Smooth muscle cell of the coronary artery (primary cell): Measurements from ENCODE around the gene KRTAP12-4. TPM values are rescaled to one million over a fixed set of nuclear protein-coding genes. Genes with fewer than 3 reads are reported as not detected.

ENCODE experiments used
- total RNA-seq: library from RNA; depleted of rRNA; stranded (reverse); fragments of >200 nt; gene quantifications from 2 replicates; pipeline ENCODE4 v1.2.3, GENCODE V29; 2014; ENCODE audit warnings: low replicate concordance

KRTAP12-4 gene, protein sequence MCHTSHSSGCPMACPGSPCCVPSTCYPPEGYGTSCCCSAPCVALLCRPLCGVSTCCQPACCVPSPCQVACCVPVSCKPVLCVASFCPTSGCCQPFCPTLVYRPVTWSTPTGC
- total RNA-seq: not detected in 2 replicates

DNA sequence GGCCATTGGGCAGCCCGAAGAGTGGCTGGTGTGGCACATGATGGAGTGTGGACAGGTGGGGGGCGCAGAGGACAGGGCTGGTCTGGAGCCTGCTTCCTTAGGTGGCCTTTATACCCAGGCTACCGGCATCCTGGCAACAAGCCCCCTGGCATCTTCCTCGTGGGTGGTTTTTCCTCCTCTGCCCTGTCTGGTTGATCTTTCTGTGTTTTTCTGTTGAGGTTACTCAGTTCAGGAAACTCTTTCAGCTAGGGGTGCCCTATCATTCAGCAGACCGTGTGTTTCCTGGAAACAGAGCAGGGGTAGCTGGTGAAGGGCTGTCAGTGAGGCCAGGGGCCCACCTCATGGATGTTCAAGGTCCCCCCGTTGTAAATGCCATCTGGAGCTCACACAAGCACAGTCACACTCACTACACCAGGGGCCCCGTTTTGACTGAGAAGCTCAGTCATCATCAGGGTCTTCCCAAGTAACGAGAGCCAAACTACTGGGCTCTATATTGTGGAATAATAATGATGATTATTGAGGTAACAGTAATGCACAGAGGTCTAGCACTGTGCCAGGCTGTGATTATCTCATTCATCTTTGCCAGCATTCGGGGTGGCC is at the start of gene KRTAP12-4:
TSS of gene KRTAP12-4 (minus strand) at position 84 of the 600 bp plus-strand sequence. CDS start at position 39, 45 bp downstream.

DNA sequence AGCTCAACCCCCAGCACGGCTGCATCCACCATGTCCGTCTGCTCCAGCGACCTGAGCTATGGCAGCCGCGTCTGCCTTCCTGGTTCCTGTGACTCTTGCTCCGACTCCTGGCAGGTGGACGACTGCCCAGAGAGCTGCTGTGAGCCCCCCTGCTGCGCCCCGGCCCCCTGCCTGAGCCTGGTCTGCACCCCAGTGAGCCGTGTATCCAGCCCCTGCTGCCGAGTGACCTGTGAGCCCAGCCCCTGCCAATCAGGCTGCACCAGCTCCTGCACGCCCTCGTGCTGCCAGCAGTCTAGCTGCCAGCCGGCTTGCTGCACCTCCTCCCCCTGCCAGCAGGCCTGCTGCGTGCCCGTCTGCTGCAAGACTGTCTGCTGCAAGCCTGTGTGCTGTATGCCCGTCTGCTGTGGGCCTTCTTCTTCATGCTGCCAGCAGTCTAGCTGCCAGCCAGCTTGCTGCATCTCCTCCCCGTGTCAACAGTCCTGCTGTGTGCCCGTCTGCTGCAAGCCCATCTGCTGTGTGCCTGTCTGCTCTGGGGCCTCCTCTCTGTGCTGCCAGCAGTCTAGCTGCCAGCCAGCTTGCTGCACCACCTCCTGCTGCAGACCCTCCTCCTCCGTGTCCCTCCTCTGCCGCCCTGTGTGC is 42.8 kb upstream of the KRTAP12-4 start, which contains the start of gene KRTAP10-12:
TSS of gene KRTAP10-12 (plus strand) at position 1 of the 639 bp plus-strand sequence. CDS start at position 31, 30 bp downstream.

DNA sequence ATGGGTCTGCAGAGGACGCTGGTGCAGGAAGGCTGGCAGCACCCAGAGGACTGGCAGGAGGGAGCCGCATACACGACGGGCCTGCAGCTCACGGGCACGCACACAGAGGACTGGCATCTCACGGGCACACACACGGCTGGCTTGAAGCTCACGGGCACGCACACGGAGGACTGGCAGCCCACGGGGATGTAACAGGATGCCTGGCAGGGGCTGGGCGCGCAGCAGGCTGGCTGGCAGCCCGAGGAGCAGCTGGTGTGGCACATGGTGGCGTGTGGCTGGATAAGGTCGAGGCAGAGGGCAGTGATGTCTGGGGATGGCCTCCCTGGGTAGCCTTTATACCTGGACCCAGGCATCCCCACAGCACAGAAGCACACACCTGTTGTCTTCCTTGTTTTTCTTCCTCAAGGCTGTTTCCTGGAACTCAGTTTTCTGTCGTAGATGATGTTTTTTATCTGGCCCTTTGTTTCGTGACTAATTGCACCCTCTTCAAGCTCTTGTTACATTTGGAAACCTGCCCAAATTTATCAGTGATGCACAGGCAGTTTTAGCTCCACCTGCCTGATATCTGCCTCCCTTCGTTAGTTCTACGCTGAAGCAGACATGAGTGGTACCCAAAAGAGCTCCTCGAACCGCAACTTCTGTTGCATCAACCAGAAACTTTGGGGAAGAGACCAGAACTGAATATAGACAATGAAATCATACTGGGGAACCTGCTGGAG is 27.6 kb upstream of the KRTAP12-4 start, which contains the start of gene KRTAP12-1:
TSS of gene KRTAP12-1 (minus strand) at position 303 of the 719 bp plus-strand sequence. CDS start at position 263, 40 bp downstream.

DNA sequence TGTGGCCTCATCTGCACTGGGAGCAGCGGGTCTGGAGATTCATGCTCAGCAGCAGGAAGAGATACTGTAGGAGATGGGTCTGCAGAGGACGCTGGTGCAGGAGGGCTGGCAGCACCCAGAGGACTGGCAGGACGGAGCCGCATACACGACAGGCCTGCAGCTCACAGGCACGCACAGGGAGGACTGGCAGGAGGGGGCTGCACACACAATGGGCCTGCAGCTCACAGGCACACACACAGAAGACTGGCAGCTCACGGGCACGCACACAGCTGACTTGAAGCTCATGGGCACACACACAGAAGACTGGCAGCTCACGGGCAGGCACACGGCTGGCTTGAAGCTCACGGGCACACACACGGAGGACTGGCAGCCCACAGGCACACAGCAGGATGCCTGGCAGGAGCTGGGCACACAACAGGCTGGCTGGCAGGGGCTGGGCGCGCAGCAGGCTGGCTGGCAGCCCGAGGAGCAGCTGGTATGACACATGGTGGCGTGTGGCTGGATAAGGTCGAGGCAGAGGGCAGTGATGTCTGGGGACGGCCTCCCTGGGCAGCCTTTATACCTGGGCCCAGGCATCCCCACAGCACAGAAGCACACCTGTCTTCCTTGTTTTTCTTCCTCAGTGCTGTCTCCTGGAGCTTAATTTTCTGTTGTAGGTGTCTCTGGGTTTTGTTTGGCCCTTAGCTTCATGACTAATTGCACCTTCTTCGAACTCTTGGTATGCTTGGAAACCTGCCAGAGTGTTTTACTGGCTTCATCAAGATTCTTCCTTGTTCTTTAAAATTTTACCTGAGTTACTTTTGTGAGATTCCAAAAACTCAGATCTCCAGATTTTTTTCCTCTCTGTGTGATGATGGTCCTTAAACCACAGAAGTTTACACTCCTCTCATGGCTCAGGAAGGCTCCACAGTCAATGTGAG is 12.2 kb upstream of the KRTAP12-4 start, which contains the start of gene KRTAP12-2:
TSS of gene KRTAP12-2 (minus strand) at position 527 of the 920 bp plus-strand sequence. CDS start at position 486, 41 bp downstream.

DNA sequence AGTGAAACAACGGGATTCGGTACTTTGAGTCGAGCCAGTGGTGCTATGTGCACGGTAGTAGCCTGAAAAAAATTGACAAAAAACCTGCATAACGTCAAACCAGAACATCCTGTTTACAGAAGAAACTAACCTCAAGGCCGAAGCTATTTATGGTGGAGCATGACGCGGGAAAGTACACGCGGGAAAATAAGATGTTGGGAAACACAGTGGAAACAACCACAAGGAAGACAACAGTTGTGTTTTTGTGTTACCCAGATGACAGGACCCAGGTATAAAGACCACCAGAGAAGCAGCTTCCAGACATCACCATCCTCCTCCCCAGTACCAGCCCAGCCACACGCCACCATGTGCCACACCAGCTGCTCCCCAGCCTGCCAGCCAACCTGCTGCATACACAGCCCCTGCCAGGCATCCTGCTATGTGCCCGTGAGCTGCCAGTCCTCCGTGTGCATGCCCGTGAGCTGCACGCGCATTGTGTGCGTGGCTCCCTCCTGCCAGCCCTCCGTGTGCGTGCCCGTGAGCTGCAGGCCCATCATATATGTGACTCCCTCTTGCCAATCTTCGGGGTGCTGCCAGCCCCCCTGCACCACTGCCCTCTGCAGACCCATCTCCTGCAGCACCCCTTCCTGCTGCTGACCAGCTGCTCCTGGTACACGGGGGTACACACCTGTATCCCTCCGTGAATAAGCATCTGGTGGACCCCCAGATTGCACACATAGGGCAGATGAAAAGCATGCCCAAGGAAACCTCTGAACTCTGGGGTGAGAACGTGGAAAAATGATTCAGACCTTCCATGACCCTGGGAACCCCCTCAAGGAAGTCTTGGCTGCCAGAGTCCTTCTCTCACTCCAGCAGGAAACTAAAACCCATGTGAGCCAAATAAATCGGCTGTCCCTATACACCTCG is 3.4 kb upstream of the KRTAP12-4 start, which contains the start of gene KRTAP12-3:
TSS of gene KRTAP12-3 (plus strand) at position 298 of the 906 bp plus-strand sequence. CDS start at position 346, 48 bp downstream.

DNA sequence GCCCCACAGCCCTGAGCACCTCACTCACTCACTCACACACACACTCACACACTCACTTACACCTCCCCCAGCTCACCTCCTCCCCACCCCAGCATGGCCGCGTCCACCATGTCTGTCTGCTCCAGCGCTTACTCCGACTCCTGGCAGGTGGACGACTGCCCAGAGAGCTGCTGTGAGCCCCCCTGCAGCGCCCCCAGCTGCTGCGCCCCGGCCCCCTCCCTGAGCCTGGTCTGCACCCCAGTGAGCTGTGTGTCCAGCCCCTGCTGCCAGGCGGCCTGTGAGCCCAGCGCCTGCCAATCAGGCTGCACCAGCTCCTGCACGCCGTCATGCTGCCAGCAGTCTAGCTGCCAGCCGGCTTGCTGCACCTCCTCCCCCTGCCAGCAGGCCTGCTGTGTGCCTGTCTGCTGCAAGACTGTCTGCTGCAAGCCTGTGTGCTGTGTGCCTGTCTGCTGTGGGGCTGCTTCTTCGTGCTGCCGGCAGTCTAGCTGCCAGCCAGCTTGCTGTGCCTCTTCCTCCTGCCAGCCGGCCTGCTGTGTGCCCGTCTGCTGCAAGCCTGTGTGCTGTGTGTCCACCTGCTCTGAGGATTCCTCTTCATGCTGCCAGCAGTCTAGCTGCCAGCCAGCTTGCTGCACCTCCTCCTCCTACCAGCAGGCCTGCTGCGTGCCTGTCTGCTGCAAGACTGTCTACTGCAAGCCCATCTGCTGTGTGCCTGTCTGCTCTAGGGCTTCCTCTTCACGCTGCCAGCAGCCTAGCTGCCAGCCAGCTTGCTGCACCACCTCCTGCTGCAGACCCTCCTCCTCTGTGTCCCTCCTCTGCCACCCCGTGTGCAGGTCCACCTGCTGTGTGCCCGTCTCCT is 7.9 kb downstream of the KRTAP12-4 start, which contains the start of gene KRTAP10-11:
TSS of gene KRTAP10-11 (plus strand) at position 49 of the 856 bp plus-strand sequence. CDS start at position 94, 45 bp downstream.

DNA sequence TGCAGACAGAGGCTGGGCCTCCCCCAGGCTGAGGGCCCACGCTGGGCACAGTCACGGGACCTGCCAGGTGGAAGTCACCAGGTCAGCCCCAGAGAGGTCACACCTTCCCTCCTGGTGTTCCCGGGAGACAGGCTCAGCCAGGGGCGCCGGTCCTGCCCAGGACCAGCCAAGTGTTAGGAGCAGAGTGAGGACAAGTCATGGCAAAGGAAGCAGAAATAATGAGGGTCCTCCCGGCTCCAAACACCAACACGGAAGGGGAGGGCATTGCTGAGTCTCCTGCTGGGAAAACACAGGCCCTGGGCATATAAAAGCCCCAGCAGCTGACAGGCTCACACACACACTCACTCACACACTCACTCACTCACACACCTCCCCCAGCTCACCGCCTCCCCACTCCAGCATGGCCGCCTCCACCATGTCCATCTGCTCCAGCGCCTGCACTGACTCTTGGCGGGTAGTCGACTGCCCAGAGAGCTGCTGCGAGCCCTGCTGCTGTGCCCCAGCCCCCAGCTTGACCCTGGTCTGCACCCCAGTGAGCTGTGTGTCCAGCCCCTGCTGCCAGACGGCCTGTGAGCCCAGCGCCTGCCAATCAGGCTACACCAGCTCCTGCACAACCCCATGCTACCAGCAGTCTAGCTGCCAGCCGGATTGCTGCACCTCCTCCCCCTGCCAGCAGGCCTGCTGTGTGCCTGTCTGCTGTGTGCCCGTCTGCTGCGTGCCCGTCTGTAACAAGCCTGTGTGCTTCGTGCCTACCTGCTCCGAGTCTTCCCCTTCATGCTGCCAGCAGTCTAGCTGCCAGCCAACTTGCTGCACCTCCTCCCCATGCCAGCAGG is 17.2 kb downstream of the KRTAP12-4 start, which contains the start of gene KRTAP10-10:
TSS of gene KRTAP10-10 (plus strand) at position 339 of the 833 bp plus-strand sequence. CDS start at position 401, 62 bp downstream.

DNA sequence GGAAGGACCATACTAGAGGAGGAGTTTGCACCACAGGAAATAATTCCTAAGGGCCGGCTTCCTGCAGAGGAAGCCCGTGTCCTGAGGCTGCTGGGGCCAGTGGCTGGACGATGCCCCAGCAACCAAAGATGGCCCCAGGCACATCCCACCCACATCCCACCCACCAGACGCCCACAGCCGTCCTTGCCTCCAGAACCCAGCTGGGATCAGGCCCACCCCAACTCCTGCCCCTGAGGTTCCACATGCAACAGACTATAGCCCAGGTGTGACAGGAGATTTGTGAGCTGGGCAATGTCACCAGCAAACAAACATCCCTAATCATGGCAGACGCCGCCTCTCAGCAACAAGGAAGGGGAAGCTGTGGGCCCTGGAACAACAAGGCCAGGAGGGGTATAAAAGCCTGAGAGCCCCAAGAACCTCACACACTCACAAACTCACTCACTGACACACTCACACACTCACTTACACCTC is 27.8 kb downstream of the KRTAP12-4 start, which contains the start of gene KRTAP10-9:
TSS of gene KRTAP10-9 (plus strand) at position 421 of the 471 bp plus-strand sequence. CDS start 79 bp downstream, outside the sequence.

DNA sequence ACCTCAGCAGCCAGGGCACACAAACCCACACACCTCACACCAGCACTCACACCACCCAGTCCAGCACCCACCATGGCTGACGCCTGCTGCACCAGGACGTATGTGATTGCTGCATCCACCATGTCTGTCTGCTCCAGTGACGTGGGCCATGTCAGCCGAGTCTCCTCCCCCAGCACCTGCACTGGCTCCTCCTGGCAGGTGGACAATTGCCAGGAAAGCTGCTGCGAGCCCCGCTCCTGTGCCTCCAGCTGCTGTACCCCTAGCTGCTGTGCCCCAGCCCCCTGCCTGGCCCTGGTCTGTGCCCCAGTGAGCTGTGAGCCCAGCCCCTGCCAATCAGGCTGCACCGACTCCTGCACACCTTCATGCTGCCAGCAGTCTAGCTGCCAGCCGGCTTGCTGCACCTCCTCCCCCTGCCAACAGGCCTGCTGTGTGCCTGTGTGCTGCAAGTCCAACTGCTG is 42.4 kb downstream of the KRTAP12-4 start, which contains the start of gene KRTAP10-8:
TSS of gene KRTAP10-8 (plus strand) at position 51 of the 458 bp plus-strand sequence. CDS start at position 73, 22 bp downstream.

Other genes starting within 250 kb of the KRTAP12-4 start
- 0.12 and 0.38 TPM in 2 replicates for gene LRRC3, start 199.1 kb downstream of the KRTAP12-4 start, total RNA-seq
- gene KRTAP10-1, start 114.5 kb downstream of the KRTAP12-4 start, total RNA-seq: not detected in 2 replicates
- not detected in 2 replicates for gene KRTAP10-2, start 103.2 kb downstream of the KRTAP12-4 start, total RNA-seq
- not detected in 2 replicates for gene KRTAP10-3, start 95.9 kb downstream of the KRTAP12-4 start, total RNA-seq
- not detected in 2 replicates for gene KRTAP10-4, start 80.9 kb downstream of the KRTAP12-4 start, total RNA-seq
- not detected in 2 replicates for gene KRTAP10-5, start 74.1 kb downstream of the KRTAP12-4 start, total RNA-seq
- gene KRTAP10-6, start 62.2 kb downstream of the KRTAP12-4 start, total RNA-seq: not detected in 2 replicates
- not detected in 2 replicates for gene KRTAP10-7, start 54.1 kb downstream of the KRTAP12-4 start, total RNA-seq
- not detected in 2 replicates for gene KRTAP10-8, start 42.6 kb downstream of the KRTAP12-4 start, total RNA-seq
- gene KRTAP10-9, start 27.6 kb downstream of the KRTAP12-4 start, total RNA-seq: not detected in 2 replicates
- gene KRTAP10-10, start 17.3 kb downstream of the KRTAP12-4 start, total RNA-seq: not detected in 2 replicates
- not detected in 2 replicates for gene KRTAP10-11, start 8.2 kb downstream of the KRTAP12-4 start, total RNA-seq
- not detected in 2 replicates for gene KRTAP12-3, start 3.3 kb upstream of the KRTAP12-4 start, total RNA-seq
- gene KRTAP12-2, start 12.3 kb upstream of the KRTAP12-4 start, total RNA-seq: not detected in 2 replicates
- not detected in 2 replicates for gene KRTAP12-1, start 27.5 kb upstream of the KRTAP12-4 start, total RNA-seq
- not detected in 2 replicates for gene KRTAP10-12, start 42.5 kb upstream of the KRTAP12-4 start, total RNA-seq
- gene TSPEAR, start 56.9 kb upstream of the KRTAP12-4 start, total RNA-seq: not detected in 2 replicates
- 61.3 and 64.7 TPM in 2 replicates for gene UBE2G2, start 147.2 kb upstream of the KRTAP12-4 start, total RNA-seq
- 78.1 and 123 TPM in 2 replicates for gene SUMO3, start 163.4 kb upstream of the KRTAP12-4 start, total RNA-seq
- 231 and 244 TPM in 2 replicates for gene PTTG1IP, start 219.0 kb upstream of the KRTAP12-4 start, total RNA-seq